GM11168 (cell line): ENCODE measurements around the gene FMN1.
"Not testable (repeated sequence)": the region's sequence is repeated elsewhere in the genome, so short reads cannot be mapped to it uniquely, and the experiment has no call there.

ENCODE experiments used
- in situ Hi-C: fragments of 300-500 bp; cut with MboI; formaldehyde crosslinking; loops from one replicate; pipeline ENCODE4 v1.12.0; 2022; ENCODE audit warnings: low sequenced_read_pairs; ENCODE audit not compliant: unreplicated experiment

FMN1 gene

GRCh38 chr15:32953533-32953910, 241.0 kb downstream of the FMN1 start:
- in situ Hi-C loops = no loop called here

- in situ Hi-C loops = no loop called here
These were observed 241.5 kb downstream of the FMN1 start for GRCh38 chr15:32952901-32953532.

GRCh38 chr15:32951736-32952464, 242.6 kb downstream of the FMN1 start:
- in situ Hi-C loops = no loop called here

GRCh38 chr15:32950051-32950450, 244.5 kb downstream of the FMN1 start:
- in situ Hi-C loops = not testable (repeated sequence)

- in situ Hi-C loops = no loop called here
These were observed 248.3 kb downstream of the FMN1 start for GRCh38 chr15:32946210-32946609.

- in situ Hi-C loops = no loop called here
These were observed 250.1 kb downstream of the FMN1 start for GRCh38 chr15:32944431-32944830.

- in situ Hi-C loops = no loop called here
These were observed 250.8 kb downstream of the FMN1 start for GRCh38 chr15:32943711-32944110.

GRCh38 chr15:32942401-32942841, 252.1 kb downstream of the FMN1 start:
- in situ Hi-C loops = no loop called here

GRCh38 chr15:32941823-32942222, 252.7 kb downstream of the FMN1 start:
- in situ Hi-C loops = no loop called here

- in situ Hi-C loops = no loop called here
These were observed 257.5 kb downstream of the FMN1 start for GRCh38 chr15:32936976-32937375.

- in situ Hi-C loops = no loop called here
These were observed 258.1 kb downstream of the FMN1 start for GRCh38 chr15:32936283-32936918.

GRCh38 chr15:32935139-32935538, 259.4 kb downstream of the FMN1 start:
- in situ Hi-C loops = no loop called here

GRCh38 chr15:32933236-32933635, 261.3 kb downstream of the FMN1 start:
- in situ Hi-C loops = no loop called here

GRCh38 chr15:32928876-32929275, 265.6 kb downstream of the FMN1 start:
- in situ Hi-C loops = no loop called here

GRCh38 chr15:32927124-32927523, 267.4 kb downstream of the FMN1 start:
- in situ Hi-C loops = no loop called here

- in situ Hi-C loops = no loop called here
These were observed 271.3 kb downstream of the FMN1 start for GRCh38 chr15:32923176-32923575.

GRCh38 chr15:32922541-32922940, 272.0 kb downstream of the FMN1 start:
- in situ Hi-C loops = no loop called here

GRCh38 chr15:32919749-32920414, 274.6 kb downstream of the FMN1 start:
- in situ Hi-C loops = no loop called here

- in situ Hi-C loops = no loop called here
These were observed 276.0 kb downstream of the FMN1 start for GRCh38 chr15:32918547-32918946.

GRCh38 chr15:32910839-32911238, 283.7 kb downstream of the FMN1 start:
- in situ Hi-C loops = no loop called here

GRCh38 chr15:32909431-32909830, 285.1 kb downstream of the FMN1 start:
- in situ Hi-C loops = no loop called here
